Naive B cell (primary cell): Measurements from ENCODE around the gene CEP78. TPM values are rescaled to one million over a fixed set of nuclear protein-coding genes. Genes with fewer than 3 reads are reported as not detected.
A peak's percentile ranks its signal among the peaks of the same experiment; 100 is the strongest.

ENCODE experiments used
- ATAC-seq, 2 donors: fragments of 150-1000 bp; cut with Tn5 transposase; 2 replicates each; pipeline ENCODE4 v1.10.0; 2021; ENCODE audit warnings: low read depth in 2 of 2, mild to moderate bottlenecking in 2 of 2, moderate library complexity in 2 of 2
- DNase-seq: peaks from one replicate; pipeline ENCODE4 v3.0.0; 2022
- H3K27ac Mint-ChIP-seq, 6 donors: one replicate each; pipeline ENCODE4 v1.8.0; 2020 to 2022; ENCODE audit warnings: mild to moderate bottlenecking in 6 of 6, mixed read lengths in 6 of 6, moderate library complexity in 5 of 6, inconsistent platforms in 2 of 6
- H3K27me3 Mint-ChIP-seq, 3 donors: one replicate each; pipeline ENCODE4 v1.8.0; 2021 to 2022; ENCODE audit warnings: mixed read lengths in 3 of 3, mild to moderate bottlenecking in 1 of 3
- H3K36me3 Mint-ChIP-seq, 2 donors: one replicate each; pipeline ENCODE4 v1.8.0; 2020 to 2022; ENCODE audit warnings: mixed read lengths in 2 of 2, inconsistent platforms in 1 of 2, mild to moderate bottlenecking in 1 of 2
- H3K4me1 Mint-ChIP-seq, 3 donors: one replicate each; pipeline ENCODE4 v1.8.0; 2020 to 2022; ENCODE audit warnings: mixed read lengths in 3 of 3, inconsistent platforms in 1 of 3, mild to moderate bottlenecking in 1 of 3, moderate library complexity in 1 of 3
- H3K4me3 Mint-ChIP-seq, 8 donors: one replicate each; pipeline ENCODE4 v1.8.0; 2020 to 2022; ENCODE audit warnings: mild to moderate bottlenecking in 8 of 8, mixed read lengths in 8 of 8, moderate library complexity in 8 of 8, inconsistent platforms in 2 of 8
- H3K9me3 Mint-ChIP-seq, 7 donors: one replicate each; pipeline ENCODE4 v1.8.0; 2020 to 2022; ENCODE audit warnings: mixed read lengths in 7 of 7, mild to moderate bottlenecking in 5 of 7, inconsistent platforms in 2 of 7, moderate library complexity in 1 of 7
- polyA plus RNA-seq, 6 donors: library from polyadenylated mRNA; unstranded; fragments of 300-500 nt; fragmentation: Illumina TruSeq; gene quantifications; one replicate each; pipeline ENCODE4 v1.2.3, GENCODE V29; 2021; ENCODE audit warnings: low read depth in 6 of 6

CEP78 gene
- polyA plus RNA-seq, 6 donors from 2014 or later, result 6.1 to 14.9 (median 13.1) TPM

GRCh38 chr9:78306222-78307076 is 70.6 kb downstream of the CEP78 start:
- no peaks in the 10 kb centered on the region for H3K27me3 Mint-ChIP-seq
- H3K9me3 Mint-ChIP-seq, result no peaks in the 10 kb centered on the region
- DNase-seq (no peak), ATAC-seq (no peak)
- H3K4me1 Mint-ChIP-seq, result peaks cover 0 to 2% (median 0%) of the 10 kb centered on the region in 3 donors
- peaks cover 0 to 2% of the 10 kb centered on the region in 2 donors for H3K36me3 Mint-ChIP-seq
- H3K4me3 Mint-ChIP-seq, result no peak overlapping the region
- H3K27ac Mint-ChIP-seq, result no peak overlapping the region

- DNase-seq (no peak), ATAC-seq (no peak)
- Mint-ChIP-seq H3K36me3 (no peaks in the 10 kb centered on the region), H3K4me3 (no peak overlapping the region), H3K4me1 (peaks cover 0 to 2% (median 0%) of the 10 kb centered on the region in 3 donors), H3K9me3 (no peaks in the 10 kb centered on the region), H3K27me3 (no peaks in the 10 kb centered on the region), H3K27ac (no peak overlapping the region)
Observed at GRCh38 chr9:78307360-78307759, 71.5 kb downstream of the CEP78 start.

GRCh38 chr9:78309066-78309465 is 73.2 kb downstream of the CEP78 start:
- Mint-ChIP-seq H3K4me3 (no peak overlapping the region), H3K27ac (no peak overlapping the region), H3K9me3 (no peaks in the 10 kb centered on the region), H3K36me3 (no peaks in the 10 kb centered on the region), H3K4me1 (peaks cover 0 to 2% (median 0%) of the 10 kb centered on the region in 3 donors), H3K27me3 (no peaks in the 10 kb centered on the region)
- DNase-seq (no peak), ATAC-seq (no peak)

GRCh38 chr9:78311075-78311474 is 75.2 kb downstream of the CEP78 start:
- no peak overlapping the region for H3K27ac Mint-ChIP-seq
- DNase-seq (no peak), ATAC-seq (no peak)
- H3K36me3 Mint-ChIP-seq, result no peaks in the 10 kb centered on the region
- no peaks in the 10 kb centered on the region for H3K27me3 Mint-ChIP-seq
- H3K9me3 Mint-ChIP-seq, result no peaks in the 10 kb centered on the region
- no peak overlapping the region for H3K4me3 Mint-ChIP-seq
- H3K4me1 Mint-ChIP-seq, result peaks cover 0 to 2% (median 0%) of the 10 kb centered on the region in 3 donors

- Mint-ChIP-seq H3K4me3 (no peak overlapping the region), H3K4me1 (peaks cover 0 to 2% (median 0%) of the 10 kb centered on the region in 3 donors), H3K27ac (no peak overlapping the region), H3K36me3 (no peaks in the 10 kb centered on the region), H3K9me3 (no peaks in the 10 kb centered on the region), H3K27me3 (no peaks in the 10 kb centered on the region)
- ATAC-seq (no peak), DNase-seq (no peak)
Observed at GRCh38 chr9:78311886-78312524, 76.1 kb downstream of the CEP78 start.

GRCh38 chr9:78314550-78314949 is 78.7 kb downstream of the CEP78 start:
- no peak for ATAC-seq
- Mint-ChIP-seq H3K27me3 (no peaks in the 10 kb centered on the region), H3K4me1 (peaks cover 0 to 2% (median 0%) of the 10 kb centered on the region in 3 donors), H3K9me3 (peaks cover 0 to 1% (median 0%) of the 10 kb centered on the region in 7 donors), H3K27ac (peak overlapping the region in 1 of 6 donors; percentile 86), H3K36me3 (peaks cover 0 to 1% of the 10 kb centered on the region in 2 donors), H3K4me3 (no peak overlapping the region)
- DNase-seq, result no peak

GRCh38 chr9:78314953-78315870 is 79.3 kb downstream of the CEP78 start:
- Mint-ChIP-seq H3K9me3 (peaks cover 0 to 8% (median 0%) of the 10 kb centered on the region in 7 donors), H3K36me3 (peaks cover 0 to 8% of the 10 kb centered on the region in 2 donors), H3K27me3 (no peaks in the 10 kb centered on the region), H3K27ac (peak overlapping the region in 1 of 6 donors; percentile 86), H3K4me3 (no peak overlapping the region), H3K4me1 (no peaks in the 10 kb centered on the region)
- ATAC-seq (no peak), DNase-seq (no peak)

GRCh38 chr9:78316166-78316892 is 80.5 kb downstream of the CEP78 start:
- no peaks in the 10 kb centered on the region for H3K4me1 Mint-ChIP-seq
- DNase-seq (no peak), ATAC-seq (no peak)
- no peaks in the 10 kb centered on the region for H3K27me3 Mint-ChIP-seq
- peaks cover 0 to 10% of the 10 kb centered on the region in 2 donors for H3K36me3 Mint-ChIP-seq
- H3K4me3 Mint-ChIP-seq, result no peak overlapping the region
- H3K9me3 Mint-ChIP-seq, result peaks cover 0 to 9% (median 0%) of the 10 kb centered on the region in 7 donors
- H3K27ac Mint-ChIP-seq, result peak overlapping the region in 2 of 6 donors; percentile 70 to 72

- Mint-ChIP-seq H3K9me3 (peaks cover 0 to 9% (median 0%) of the 10 kb centered on the region in 7 donors), H3K36me3 (peaks cover 0 to 10% of the 10 kb centered on the region in 2 donors), H3K27ac (no peak overlapping the region), H3K27me3 (no peaks in the 10 kb centered on the region), H3K4me1 (no peaks in the 10 kb centered on the region), H3K4me3 (no peak overlapping the region)
- ATAC-seq (no peak), DNase-seq (no peak)
Observed at GRCh38 chr9:78319197-78320029, 83.5 kb downstream of the CEP78 start.

- no peak overlapping the region for H3K4me3 Mint-ChIP-seq
- H3K4me1 Mint-ChIP-seq, result peaks cover 0 to under 1% (median 0%) of the 10 kb centered on the region in 3 donors
- peaks cover 0 to 10% of the 10 kb centered on the region in 2 donors for H3K36me3 Mint-ChIP-seq
- no peak overlapping the region for H3K27ac Mint-ChIP-seq
- ATAC-seq (no peak), DNase-seq (no peak)
- H3K9me3 Mint-ChIP-seq, result peaks cover 0 to 9% (median 0%) of the 10 kb centered on the region in 7 donors
- no peaks in the 10 kb centered on the region for H3K27me3 Mint-ChIP-seq
Observed at GRCh38 chr9:78320030-78320693, 84.3 kb downstream of the CEP78 start.

GRCh38 chr9:78320875-78321496 is 85.1 kb downstream of the CEP78 start:
- no peak for ATAC-seq
- Mint-ChIP-seq H3K4me1 (peaks cover 0 to 7% (median 0%) of the 10 kb centered on the region in 3 donors), H3K27ac (no peak overlapping the region), H3K36me3 (peaks cover 0 to 10% of the 10 kb centered on the region in 2 donors), H3K4me3 (no peak overlapping the region), H3K9me3 (peaks cover 0 to 9% (median 0%) of the 10 kb centered on the region in 7 donors), H3K27me3 (no peaks in the 10 kb centered on the region)
- no peak for DNase-seq
